ENCODE measurements around the gene GUCD1.

Gene GUCD1

GRCh38 chr22:24590596-24591173 lies 35.7 kb upstream of the GUCD1 start:
- no peak for DNase-seq (ENCODE audit: low read depth in 2 of 2)

- DNase-seq (ENCODE audit: low read depth in 2 of 2) = no peak
Measured at GRCh38 chr22:24589518-24590030, 34.6 kb upstream of the GUCD1 start.

GRCh38 chr22:24588757-24589481 lies 34.0 kb upstream of the GUCD1 start:
- no peak for DNase-seq (ENCODE audit: low read depth in 2 of 2)

GRCh38 chr22:24588381-24588756 lies 33.4 kb upstream of the GUCD1 start:
- no peak for DNase-seq (ENCODE audit: low read depth in 2 of 2)

GRCh38 chr22:24587948-24588347 lies 33.0 kb upstream of the GUCD1 start:
- DNase-seq (ENCODE audit: low read depth in 2 of 2) = no peak

GRCh38 chr22:24587251-24587650 lies 32.3 kb upstream of the GUCD1 start:
- DNase-seq (ENCODE audit: low read depth in 2 of 2) = no peak

GRCh38 chr22:24585927-24586546 lies 31.1 kb upstream of the GUCD1 start:
- no peak for DNase-seq (ENCODE audit: low read depth in 2 of 2)

GRCh38 chr22:24585461-24585860 lies 30.5 kb upstream of the GUCD1 start:
- DNase-seq (ENCODE audit: low read depth in 2 of 2) = no peak

GRCh38 chr22:24584871-24585411 lies 30.0 kb upstream of the GUCD1 start:
- no peak for DNase-seq (ENCODE audit: low read depth in 2 of 2)

GRCh38 chr22:24584166-24584790 lies 29.3 kb upstream of the GUCD1 start:
- DNase-seq (ENCODE audit: low read depth in 2 of 2) = no peak

GRCh38 chr22:24583221-24584165 lies 28.6 kb upstream of the GUCD1 start:
- no peak for DNase-seq (ENCODE audit: low read depth in 2 of 2)

GRCh38 chr22:24582056-24582814 lies 27.3 kb upstream of the GUCD1 start:
- DNase-seq (ENCODE audit: low read depth in 2 of 2) = no peak

GRCh38 chr22:24580276-24580675 lies 25.3 kb upstream of the GUCD1 start:
- DNase-seq (ENCODE audit: low read depth in 2 of 2) = no peak

GRCh38 chr22:24579258-24579601 lies 24.3 kb upstream of the GUCD1 start:
- DNase-seq (ENCODE audit: low read depth in 2 of 2) = no peak

GRCh38 chr22:24578355-24579257 lies 23.7 kb upstream of the GUCD1 start:
- DNase-seq (ENCODE audit: low read depth in 2 of 2) = no peak

- no peak for DNase-seq (ENCODE audit: low read depth in 2 of 2)
Measured at GRCh38 chr22:24576778-24577177, 21.8 kb upstream of the GUCD1 start.

- DNase-seq (ENCODE audit: low read depth in 2 of 2) = no peak
Measured at GRCh38 chr22:24571266-24571665, 16.3 kb upstream of the GUCD1 start.

GRCh38 chr22:24567668-24568067 lies 12.7 kb upstream of the GUCD1 start:
- no peak for DNase-seq (ENCODE audit: low read depth in 2 of 2)

- DNase-seq (ENCODE audit: low read depth in 2 of 2) = no peak
Measured at GRCh38 chr22:24566899-24567511, 12.1 kb upstream of the GUCD1 start.
